SK-N-DZ (cell line): Measurements from ENCODE around the gene GIGYF1.
"Not testable (repeated sequence)": the region's sequence is repeated elsewhere in the genome, so short reads cannot be mapped to it uniquely, and the experiment has no call there.

ENCODE experiments used
- DNase-seq: peaks from one replicate; pipeline ENCODE4 v3.0.0-alpha.2; 2015; ENCODE audit warnings: low spot score

The GIGYF1 gene

DNA sequence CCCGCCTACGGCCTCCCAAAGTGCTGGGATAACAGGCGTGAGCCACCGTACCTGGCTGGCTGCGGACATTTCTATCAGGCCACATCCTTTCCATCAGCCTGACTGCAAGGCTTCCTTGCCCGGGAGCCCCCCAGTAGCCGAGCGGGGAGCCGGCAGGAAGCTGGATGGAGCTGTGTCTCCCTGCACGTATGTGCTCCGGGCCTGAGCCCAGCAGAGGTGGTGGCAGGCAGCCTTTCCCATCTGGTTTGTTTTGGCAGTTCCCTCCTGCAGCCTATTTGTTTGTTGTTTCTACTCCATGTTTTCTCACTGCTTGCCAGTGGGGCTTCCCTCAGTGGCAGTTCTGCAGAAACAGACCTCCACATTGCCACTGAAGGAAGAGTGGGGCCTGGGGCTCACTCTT, 17.3 kb upstream of the GIGYF1 start:
- no peak for DNase-seq

- no peak for DNase-seq
Measured at GRCh38 chr7:100710452-100710851, 16.4 kb upstream of the GIGYF1 start.

DNA sequence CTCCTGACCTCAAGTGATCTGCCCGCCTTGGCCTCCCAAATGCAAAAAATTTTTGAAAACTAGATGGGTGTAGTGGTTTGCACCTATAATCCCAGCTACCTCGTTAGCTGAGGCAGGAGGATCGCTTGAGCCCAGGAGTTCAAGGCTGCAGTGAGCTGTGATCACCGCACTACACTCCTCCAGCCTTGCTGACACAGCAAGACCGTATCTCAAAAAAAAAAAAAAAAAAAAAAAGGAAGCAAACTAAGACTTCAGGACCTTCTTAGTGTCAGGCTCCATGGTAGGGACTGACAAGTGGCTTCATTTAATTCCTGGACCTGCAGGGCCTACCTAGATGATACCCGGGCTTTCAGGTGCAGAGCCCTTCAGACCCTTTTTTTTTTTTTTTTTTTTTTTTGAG, 14.3 kb upstream of the GIGYF1 start:
- DNase-seq = no peak

DNA sequence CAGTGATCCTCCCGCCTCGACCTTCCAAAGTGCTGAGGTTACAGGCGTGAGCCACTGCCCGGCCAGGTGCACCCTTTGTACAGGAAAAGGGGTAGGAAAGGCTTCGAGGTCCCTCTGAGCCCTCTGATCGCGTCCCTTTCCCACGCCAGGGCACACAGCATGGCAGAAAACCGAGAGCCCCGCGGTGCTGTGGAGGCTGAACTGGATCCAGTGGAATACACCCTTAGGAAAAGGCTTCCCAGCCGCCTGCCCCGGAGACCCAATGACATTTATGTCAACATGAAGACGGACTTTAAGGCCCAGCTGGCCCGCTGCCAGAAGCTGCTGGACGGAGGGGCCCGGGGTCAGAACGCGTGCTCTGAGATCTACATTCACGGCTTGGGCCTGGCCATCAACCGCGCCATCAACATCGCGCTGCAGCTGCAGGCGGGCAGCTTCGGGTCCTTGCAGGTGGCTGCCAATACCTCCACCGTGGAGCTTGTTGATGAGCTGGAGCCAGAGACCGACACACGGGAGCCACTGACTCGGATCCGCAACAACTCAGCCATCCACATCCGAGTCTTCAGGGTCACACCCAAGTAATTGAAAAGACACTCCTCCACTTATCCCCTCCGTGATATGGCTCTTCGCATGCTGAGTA, 12.7 kb upstream of the GIGYF1 start:
- no peak for DNase-seq

DNA sequence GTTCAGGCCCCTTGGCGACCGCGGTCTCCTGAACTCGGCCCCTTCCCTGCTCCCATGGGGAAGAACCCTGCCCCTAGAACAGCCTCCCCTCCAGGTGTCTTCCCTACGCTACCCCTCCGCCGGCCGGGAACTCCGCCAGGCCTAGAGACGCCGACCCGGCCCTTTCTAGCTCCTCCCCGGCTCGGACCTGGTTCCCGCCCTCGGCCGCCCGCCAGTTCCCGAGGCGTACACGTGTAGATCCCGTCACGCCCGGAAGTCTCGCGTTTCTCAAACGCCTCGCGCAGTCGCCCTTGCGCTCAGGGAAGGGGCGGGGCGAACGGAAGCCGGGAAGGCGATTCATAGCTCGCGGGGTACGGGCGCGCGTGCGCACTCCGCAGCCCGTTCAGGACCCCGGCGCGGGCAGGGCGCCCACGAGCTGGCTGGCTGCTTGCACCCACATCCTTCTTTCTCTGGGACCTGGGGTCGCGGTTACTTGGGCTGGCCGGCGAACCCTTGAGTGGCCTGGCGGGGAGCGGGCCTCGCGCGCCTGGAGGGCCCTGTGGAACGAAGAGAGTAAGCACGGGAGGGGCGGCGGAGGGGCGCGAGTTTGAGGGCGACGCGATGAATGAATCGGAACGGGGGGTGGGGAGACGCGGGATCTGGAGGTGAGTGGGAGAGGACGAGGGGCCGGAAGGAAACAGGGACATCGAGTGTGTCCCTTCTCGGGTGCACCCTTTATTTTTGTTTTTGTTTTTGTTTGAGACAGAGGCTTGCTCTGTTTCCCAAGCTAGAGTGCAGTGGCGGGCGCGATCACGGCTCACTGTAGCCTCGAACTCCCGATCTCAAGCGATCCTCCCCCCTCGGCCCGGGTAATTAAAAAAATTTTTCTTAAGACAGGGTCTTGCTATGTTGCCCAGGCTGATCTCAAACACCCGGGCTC, 12.0 kb upstream of the GIGYF1 start, which contains the start of gene POP7:
POP7 (plus strand) TSS at position 369 of the 919 bp plus-strand sequence. CDS start 710 bp downstream, outside the sequence.
- DNase-seq = peak; percentile 98

DNA sequence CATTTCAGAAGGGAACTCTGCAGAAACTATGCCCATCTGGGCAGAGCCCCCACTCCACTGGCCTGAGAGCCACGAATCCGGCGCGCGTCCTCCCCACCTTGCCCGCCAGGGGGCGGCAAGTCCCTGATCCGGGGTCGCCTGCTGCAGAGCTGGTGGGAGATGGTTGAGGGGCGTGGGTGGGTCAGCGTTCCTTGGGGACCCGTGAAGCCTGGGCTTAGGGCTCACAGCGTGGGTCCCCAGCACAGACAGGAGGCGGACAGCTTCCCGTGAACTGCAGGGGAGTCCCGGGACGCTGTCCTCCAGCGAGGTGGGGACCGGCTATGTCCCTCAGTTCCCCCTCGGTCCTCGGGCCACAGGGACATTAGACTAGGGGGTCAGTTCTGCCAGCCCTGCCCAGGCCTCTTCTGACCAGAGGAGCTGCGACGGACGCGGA, 11.3 kb upstream of the GIGYF1 start:
- DNase-seq = peak; percentile 84

DNA sequence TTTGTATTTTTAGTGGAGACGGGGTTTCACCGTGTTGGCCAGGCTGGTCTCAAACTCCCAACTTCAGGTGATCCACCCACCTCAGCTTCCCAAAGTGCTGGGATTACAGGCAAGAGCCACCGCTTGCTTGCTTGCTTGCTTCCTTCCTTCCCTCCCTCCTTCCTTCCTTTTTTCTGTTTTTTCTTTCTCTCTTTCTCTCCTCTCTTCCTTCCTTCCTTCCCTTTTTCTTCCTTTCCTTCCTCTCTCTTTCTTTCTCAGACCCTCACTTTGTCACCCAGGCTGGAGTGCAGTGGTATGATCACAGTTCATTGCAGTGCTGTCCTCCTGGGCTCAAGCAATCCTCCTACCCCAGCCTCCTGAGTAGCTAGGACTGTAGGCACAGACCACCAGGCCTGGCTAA, 7.0 kb upstream of the GIGYF1 start:
- DNase-seq = not testable (repeated sequence)

GRCh38 chr7:100699018-100699417, 5.0 kb upstream of the GIGYF1 start:
- DNase-seq = no peak

- DNase-seq = no peak
Measured at GRCh38 chr7:100696123-100696521, 2.1 kb upstream of the GIGYF1 start.

- no peak for DNase-seq
Measured at GRCh38 chr7:100693312-100694097, 545 bp downstream of the GIGYF1 start.

GRCh38 chr7:100692578-100692961, 1.5 kb downstream of the GIGYF1 start:
- no peak for DNase-seq

DNA sequence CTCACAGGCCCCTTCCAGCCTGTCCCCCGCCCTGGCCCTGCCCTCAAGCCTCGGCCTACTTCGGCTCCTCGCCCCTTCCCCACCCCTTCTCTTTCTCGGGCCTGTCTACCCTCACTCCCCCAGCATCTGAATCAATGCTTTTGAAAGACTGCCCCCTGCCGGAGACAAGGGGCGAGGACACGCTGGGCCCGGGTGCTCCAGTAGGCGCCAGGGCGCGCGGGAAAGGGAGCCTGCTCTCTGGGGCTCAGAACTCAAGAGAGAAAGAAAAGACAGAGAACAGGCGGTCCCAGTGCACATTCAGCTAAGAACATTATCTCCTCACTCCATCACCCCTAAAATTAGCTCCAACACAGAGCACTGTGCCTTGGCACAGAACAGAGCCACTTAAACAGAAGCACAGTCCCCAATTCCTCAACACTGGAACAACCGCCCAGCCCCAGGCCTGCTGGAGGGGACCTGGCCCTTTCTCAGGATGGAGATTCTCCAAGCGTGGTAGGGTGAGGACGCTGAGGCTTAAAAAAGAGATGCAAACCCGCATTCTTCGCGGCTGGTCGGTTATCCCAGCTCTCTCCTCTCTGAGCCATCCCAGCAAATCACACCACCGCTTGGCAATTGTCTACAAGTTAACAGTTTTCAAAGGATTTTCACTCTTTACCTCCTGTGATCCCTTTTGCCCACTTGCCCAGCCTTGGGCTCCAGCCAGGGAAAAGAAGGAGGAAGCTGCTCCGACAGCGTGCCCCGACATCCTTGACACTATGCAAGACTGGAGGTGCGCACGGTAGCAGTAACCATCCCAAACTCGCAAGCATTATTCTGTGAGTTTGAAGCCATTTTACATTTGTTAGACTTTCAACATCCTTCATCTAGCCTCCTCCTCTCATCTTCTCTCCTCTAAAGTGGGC, 2.1 kb downstream of the GIGYF1 start:
- peak; percentile 83 for DNase-seq

DNA sequence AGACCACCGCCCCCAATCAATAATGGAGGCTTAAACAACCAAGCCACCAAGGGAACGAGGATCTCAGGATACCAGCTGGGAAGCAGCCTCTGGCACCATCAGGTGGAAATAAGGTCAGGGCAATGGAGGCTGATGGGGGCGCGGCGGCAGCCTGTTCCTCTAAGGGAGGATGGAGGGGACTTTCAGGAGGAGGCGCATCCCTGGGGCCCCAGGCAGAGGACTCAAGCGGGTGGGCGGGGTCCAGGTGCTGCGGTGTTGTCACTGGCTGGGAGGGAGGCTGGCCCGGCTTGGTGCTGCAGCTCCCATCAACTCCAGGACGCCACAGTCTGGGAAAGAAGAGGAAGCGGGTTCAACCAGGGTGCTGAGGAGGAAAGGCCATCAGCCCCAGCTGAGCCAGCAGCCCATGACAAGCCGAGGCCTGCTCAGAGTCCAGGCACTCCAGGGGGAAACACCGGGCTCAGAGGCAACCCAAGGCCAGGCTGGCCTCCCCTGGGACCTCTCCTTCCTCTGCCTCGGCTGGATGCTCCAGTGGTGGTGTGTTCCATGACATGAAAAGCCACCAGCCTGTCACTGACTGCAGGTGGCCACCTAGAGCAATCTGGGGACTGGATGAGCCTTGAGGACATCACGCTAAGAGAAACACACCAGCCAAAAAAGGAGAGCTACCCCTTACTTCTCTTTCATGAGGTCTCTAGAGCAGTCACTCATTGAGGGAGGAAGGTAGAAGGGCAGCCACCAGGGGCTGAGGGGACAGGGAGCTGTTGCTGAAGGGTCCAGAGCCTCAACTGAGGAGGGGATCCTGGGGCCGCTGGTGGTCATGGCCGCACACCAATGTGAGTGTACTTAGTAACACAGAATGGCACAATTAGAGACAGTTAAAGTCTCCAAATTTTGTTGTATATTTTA, 4.6 kb downstream of the GIGYF1 start:
- no peak for DNase-seq

GRCh38 chr7:100688326-100688860, 5.7 kb downstream of the GIGYF1 start:
- no peak for DNase-seq

- no peak for DNase-seq
Measured at GRCh38 chr7:100687751-100688300, 6.2 kb downstream of the GIGYF1 start.

GRCh38 chr7:100687261-100687660, 6.8 kb downstream of the GIGYF1 start:
- DNase-seq = no peak

GRCh38 chr7:100686822-100687211, 7.2 kb downstream of the GIGYF1 start:
- no peak for DNase-seq

GRCh38 chr7:100686201-100686821, 7.7 kb downstream of the GIGYF1 start:
- no peak for DNase-seq

DNA sequence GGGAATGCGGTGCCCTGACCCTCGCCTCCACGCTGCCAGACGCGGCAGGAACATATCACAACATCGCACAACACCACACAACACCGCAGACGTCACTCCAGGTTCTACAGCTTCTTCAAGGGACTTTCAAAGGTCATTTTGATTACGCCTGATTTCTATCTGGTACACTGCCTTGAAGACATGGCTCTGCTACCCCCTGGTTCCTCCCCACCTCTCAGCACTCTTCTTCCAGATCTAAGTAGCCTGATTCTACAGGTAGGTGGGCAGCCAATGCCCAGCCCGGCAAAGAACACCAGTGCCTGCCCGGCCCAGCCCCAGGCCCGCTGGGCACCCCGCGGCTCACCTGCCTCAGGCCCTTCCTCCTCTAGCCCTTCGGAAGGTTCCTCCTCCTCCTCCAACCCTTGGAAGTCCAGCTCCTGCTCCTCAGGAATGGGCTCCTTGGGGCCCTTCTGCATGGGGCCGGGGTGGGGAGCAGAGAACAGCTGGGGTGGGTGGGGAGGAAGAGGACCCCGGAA, 8.4 kb downstream of the GIGYF1 start:
- no peak for DNase-seq
